GM18508 (cell line): Measurements from ENCODE around the gene NCOA3.
"Not testable (repeated sequence)": the region's sequence is repeated elsewhere in the genome, so short reads cannot be mapped to it uniquely, and the experiment has no call there.

Experiments
- ATAC-seq: cut with Tn5 transposase; IDR thresholded peaks from one replicate; pipeline ENCODE4 v1.9.1; 2021; ENCODE audit warnings: moderate number of reproducible peaks; ENCODE audit not compliant: insufficient read depth, unreplicated experiment

NCOA3 gene

GRCh38 chr20:47532002-47532401 lies 30.3 kb downstream of the NCOA3 start:
- no peak for ATAC-seq

- no peak for ATAC-seq
Measured at GRCh38 chr20:47533518-47534062, 31.9 kb downstream of the NCOA3 start.

GRCh38 chr20:47534405-47534804 lies 32.7 kb downstream of the NCOA3 start:
- ATAC-seq, result no peak

- no peak for ATAC-seq
Measured at GRCh38 chr20:47535088-47535487, 33.4 kb downstream of the NCOA3 start.

- no peak for ATAC-seq
Measured at GRCh38 chr20:47535994-47536393, 34.3 kb downstream of the NCOA3 start.

- no peak for ATAC-seq
Measured at GRCh38 chr20:47540443-47541354, 39.0 kb downstream of the NCOA3 start.

GRCh38 chr20:47541355-47541922 lies 39.8 kb downstream of the NCOA3 start:
- ATAC-seq, result no peak

- no peak for ATAC-seq
Measured at GRCh38 chr20:47543006-47543431, 41.3 kb downstream of the NCOA3 start.

GRCh38 chr20:47544240-47544639 lies 42.6 kb downstream of the NCOA3 start:
- no peak for ATAC-seq

- no peak for ATAC-seq
Measured at GRCh38 chr20:47544852-47545251, 43.2 kb downstream of the NCOA3 start.

- ATAC-seq, result no peak
Measured at GRCh38 chr20:47545499-47545898, 43.8 kb downstream of the NCOA3 start.

GRCh38 chr20:47546184-47547033 lies 44.7 kb downstream of the NCOA3 start:
- ATAC-seq, result no peak

GRCh38 chr20:47547034-47547387 lies 45.3 kb downstream of the NCOA3 start:
- ATAC-seq, result no peak

- ATAC-seq, result no peak
Measured at GRCh38 chr20:47549671-47550070, 48.0 kb downstream of the NCOA3 start.

- ATAC-seq, result no peak
Measured at GRCh38 chr20:47551222-47551621, 49.5 kb downstream of the NCOA3 start.

- ATAC-seq, result no peak
Measured at GRCh38 chr20:47551841-47552240, 50.2 kb downstream of the NCOA3 start.

GRCh38 chr20:47552996-47553395 lies 51.3 kb downstream of the NCOA3 start:
- ATAC-seq, result no peak

GRCh38 chr20:47553594-47554235 lies 52.0 kb downstream of the NCOA3 start:
- not testable (repeated sequence) for ATAC-seq

- ATAC-seq, result not testable (repeated sequence)
Measured at GRCh38 chr20:47554283-47554682, 52.6 kb downstream of the NCOA3 start.

- ATAC-seq, result no peak
Measured at GRCh38 chr20:47557218-47557617, 55.5 kb downstream of the NCOA3 start.
